HEK293 (cell line): Measurements from ENCODE around the gene ZNF23.

ENCODE experiments used
- CTCF ChIA-PET: fragments of 350-600 bp; formaldehyde crosslinking; extraction: SDS; loops from one replicate; lab custom pipeline; 2021; ENCODE audit warnings: antibody characterized with exemption; lab: Yijun Ruan, JAX
- POLR2A ChIA-PET: fragments of 300-600 bp; formaldehyde crosslinking; extraction: SDS; loops from one replicate; lab custom pipeline; 2020; ENCODE audit warnings: antibody characterized with exemption, inconsistent platforms; lab: Yijun Ruan, JAX
- H3K27ac ChIP-seq: fragments of 200-500 bp; sonication (Bioruptor generic); 2 replicates; pipeline ENCODE4 v1.5.1; 2014; ENCODE audit warnings: low read depth, low read length, control low read depth, inconsistent platforms; ENCODE audit errors: extremely low read depth
- H3K36me3 ChIP-seq, 2 experiments: fragments of 200-500 bp in 1 of 2; sonication (Bioruptor generic) in 1 of 2; 1 replicate in 1 of 2; 2 replicates in 1 of 2; pipeline ENCODE4 v1.5.1; 2014 to 2017; ENCODE audit warnings: inconsistent platforms in 2 of 2, low read length in 2 of 2; ENCODE audit not compliant: control insufficient read depth in 2 of 2, insufficient read depth in 1 of 2
- H3K4me1 ChIP-seq: fragments of 200-500 bp; sonication (Bioruptor generic); 2 replicates; pipeline ENCODE4 v1.5.1; 2014; ENCODE audit warnings: mild to moderate bottlenecking, low read length, inconsistent platforms; ENCODE audit not compliant: control insufficient read depth, insufficient read depth
- H3K4me3 ChIP-seq: 2 replicates; pipeline ENCODE4 v1.5.1; 2011; ENCODE audit warnings: low read depth, mild to moderate bottlenecking, control low read depth, low read length, moderate library complexity
- H3K9me3 ChIP-seq: fragments of 200-500 bp; sonication (Bioruptor generic); 2 replicates; pipeline ENCODE4 v1.5.1; 2014; ENCODE audit warnings: low read depth, low read length, inconsistent platforms; ENCODE audit not compliant: control insufficient read depth, insufficient read depth
- RBAK ChIP-seq: fragments of 450-650 bp; formaldehyde crosslinking; IDR thresholded peaks from 2 replicates; pipeline ENCODE4 v1.5.1; 2016; ENCODE audit warnings: missing biosample characterization, missing genetic modification characterization
- SP2 ChIP-seq: fragments of 450-650 bp; formaldehyde crosslinking; IDR thresholded peaks from 2 replicates; pipeline ENCODE4 v1.5.1; 2016; ENCODE audit warnings: missing biosample characterization, missing genetic modification characterization
- SP3 ChIP-seq: fragments of 450-650 bp; formaldehyde crosslinking; IDR thresholded peaks from 2 replicates; pipeline ENCODE4 v1.5.1; 2016; ENCODE audit warnings: missing biosample characterization, missing genetic modification characterization
- ZBTB44 ChIP-seq: fragments of 450-650 bp; IDR thresholded peaks from 2 replicates; pipeline ENCODE4 v1.5.1; 2018; ENCODE audit warnings: missing biosample characterization, mild to moderate bottlenecking, missing genetic modification characterization
- ZBTB8A ChIP-seq: fragments of 450-650 bp; formaldehyde crosslinking; IDR thresholded peaks from 2 replicates; pipeline ENCODE4 v1.5.1; 2016; ENCODE audit warnings: missing biosample characterization, missing genetic modification characterization
- ZFP3 ChIP-seq: fragments of 450-650 bp; formaldehyde crosslinking; IDR thresholded peaks from 2 replicates; pipeline ENCODE4 v1.5.1; 2016; ENCODE audit warnings: low read depth, missing biosample characterization, missing genetic modification characterization
- ZNF132 ChIP-seq: fragments of 450-650 bp; formaldehyde crosslinking; IDR thresholded peaks from 2 replicates; pipeline ENCODE4 v1.5.1; 2017; ENCODE audit warnings: missing biosample characterization, missing genetic modification characterization, borderline replicate concordance
- ZNF155 ChIP-seq: fragments of 450-650 bp; formaldehyde crosslinking; IDR thresholded peaks from 2 replicates; pipeline ENCODE4 v1.5.1; 2016; ENCODE audit warnings: missing biosample characterization, missing genetic modification characterization
- ZNF211 ChIP-seq: fragments of 450-650 bp; formaldehyde crosslinking; IDR thresholded peaks from 2 replicates; pipeline ENCODE4 v1.5.1; 2016; ENCODE audit warnings: low read depth, missing biosample characterization, missing genetic modification characterization
- ZNF341 ChIP-seq: fragments of 450-650 bp; formaldehyde crosslinking; IDR thresholded peaks from 2 replicates; pipeline ENCODE4; 2016; ENCODE audit warnings: low read depth, missing biosample characterization, missing genetic modification characterization
- ZNF362 ChIP-seq: fragments of 450-650 bp; formaldehyde crosslinking; IDR thresholded peaks from 2 replicates; pipeline ENCODE4 v1.5.1; 2016; ENCODE audit warnings: missing biosample characterization, missing genetic modification characterization
- ZNF391 ChIP-seq: fragments of 450-650 bp; formaldehyde crosslinking; IDR thresholded peaks from 2 replicates; pipeline ENCODE4 v1.5.1; 2016; ENCODE audit warnings: low read depth, missing biosample characterization, missing genetic modification characterization, borderline replicate concordance
- ZNF404 ChIP-seq: fragments of 450-650 bp; formaldehyde crosslinking; IDR thresholded peaks from 2 replicates; pipeline ENCODE4 v1.5.1; 2017; ENCODE audit warnings: missing biosample characterization, missing genetic modification characterization
- ZNF488 ChIP-seq: fragments of 450-650 bp; formaldehyde crosslinking; IDR thresholded peaks from 2 replicates; pipeline ENCODE4 v1.5.1; 2016; ENCODE audit warnings: missing biosample characterization, missing genetic modification characterization
- ZNF510 ChIP-seq: fragments of 450-650 bp; formaldehyde crosslinking; IDR thresholded peaks from 2 replicates; pipeline ENCODE4 v1.5.1; 2018; ENCODE audit warnings: mild to moderate bottlenecking, missing genetic modification characterization, missing biosample characterization; ENCODE audit not compliant: insufficient replicate concordance
- ZNF518A ChIP-seq: fragments of 450-650 bp; formaldehyde crosslinking; conservative IDR thresholded peaks from 2 replicates; pipeline ENCODE4 v1.5.1; 2016; ENCODE audit warnings: low read depth, missing biosample characterization, missing genetic modification characterization
- ZNF544 ChIP-seq: fragments of 450-650 bp; formaldehyde crosslinking; IDR thresholded peaks from 2 replicates; pipeline ENCODE4 v1.5.0; 2017; ENCODE audit warnings: missing biosample characterization, missing genetic modification characterization
- ZNF610 ChIP-seq: fragments of 450-650 bp; formaldehyde crosslinking; IDR thresholded peaks from 2 replicates; pipeline ENCODE4 v1.5.1; 2016; ENCODE audit warnings: missing biosample characterization, missing genetic modification characterization, borderline replicate concordance
- ZNF677 ChIP-seq: fragments of 450-650 bp; IDR thresholded peaks from 2 replicates; pipeline ENCODE4 v1.5.0; 2018; ENCODE audit warnings: missing biosample characterization, mild to moderate bottlenecking, missing genetic modification characterization, moderate library complexity
- ZNF701 ChIP-seq: fragments of 450-650 bp; formaldehyde crosslinking; IDR thresholded peaks from 2 replicates; pipeline ENCODE4 v1.5.1; 2016; ENCODE audit warnings: missing biosample characterization, missing genetic modification characterization
- ZNF777 ChIP-seq: fragments of 450-650 bp; formaldehyde crosslinking; IDR thresholded peaks from 2 replicates; pipeline ENCODE4 v1.5.1; 2017; ENCODE audit warnings: missing biosample characterization, missing genetic modification characterization, borderline replicate concordance
- ZSCAN5A ChIP-seq: fragments of 450-650 bp; formaldehyde crosslinking; IDR thresholded peaks from 2 replicates; pipeline ENCODE4 v1.5.1; 2016; ENCODE audit warnings: missing biosample characterization, missing genetic modification characterization

Gene ZNF23

GRCh38 chr16:71431176-71431575, 30.9 kb downstream of the ZNF23 start (continued):
- TF ChIP-seq ZNF391 (tag by site-specific recombination) = no peak
- no peak for TF ChIP-seq ZFP3
- no peak for TF ChIP-seq ZNF155 (tag by site-specific recombination)
- no peak for TF ChIP-seq ZNF404 (tag by site-specific recombination)
- no peak for TF ChIP-seq ZNF610
- no peak for TF ChIP-seq ZNF510 (tag by site-specific recombination)
- TF ChIP-seq ZNF701 (tag by site-specific recombination) = no peak
- no peak for TF ChIP-seq ZBTB8A (tag by site-specific recombination)

GRCh38 chr16:71430744-71431143, 31.3 kb downstream of the ZNF23 start:
- POLR2A ChIA-PET = no interaction called here
- no peaks in the 10 kb centered on the region for H3K36me3 ChIP-seq
- H3K4me1 ChIP-seq = no peaks in the 10 kb centered on the region
- H3K9me3 ChIP-seq = no peaks in the 10 kb centered on the region
- H3K4me3 ChIP-seq = no peak overlapping the region
- no peak for TF ChIP-seq ZNF341
- TF ChIP-seq ZSCAN5A = no peak
- TF ChIP-seq ZNF155 (tag by site-specific recombination) = no peak
- no peak for TF ChIP-seq ZNF677 (tag by site-specific recombination)
- no peak for TF ChIP-seq ZNF132 (tag by site-specific recombination)
- no peak for TF ChIP-seq ZNF211
- no peak for TF ChIP-seq ZNF544 (tag by site-specific recombination)
- no peak for TF ChIP-seq RBAK
- TF ChIP-seq SP3 = no peak
- TF ChIP-seq ZBTB44 (tag by site-specific recombination) = no peak
- no peak for TF ChIP-seq ZNF362 (tag by site-specific recombination)
- TF ChIP-seq ZNF777 (tag by site-specific recombination) = no peak
- TF ChIP-seq ZNF518A (tag by site-specific recombination) = no peak
- no peak for TF ChIP-seq SP2 (tag by site-specific recombination)
- no peak for TF ChIP-seq ZNF488 (tag by site-specific recombination)
- no peak overlapping the region for H3K27ac ChIP-seq
- CTCF ChIA-PET = interaction anchor here (11.6 kb wide), 1 partner anchor 19 kb away, joined by 77 read pairs; no protein-coding TSS in a partner anchor
